Liver (tissue), 9 donors: ENCODE measurements around the gene LOXHD1. TPM values are rescaled to one million over a fixed set of nuclear protein-coding genes. Genes with fewer than 3 reads are reported as not detected.

Experiments used
- DNase-seq: peaks from one replicate; pipeline ENCODE4 v3.0.0-alpha.2; 2017; ENCODE audit warnings: low spot score
- H3K27ac ChIP-seq, 2 donors: one replicate each; pipeline ENCODE4 v1.7.0; 2013; ENCODE audit warnings: inconsistent platforms in 2 of 2, low read length in 2 of 2, control low read depth in 1 of 2, low read depth in 1 of 2, mild to moderate bottlenecking in 1 of 2
- H3K27me3 ChIP-seq, 4 donors: one replicate each; pipeline versions ENCODE4 v1.6.1 to v1.7.0; 2013; ENCODE audit warnings: low read length in 3 of 4, inconsistent platforms in 1 of 4, mild to moderate bottlenecking in 1 of 4, moderate library complexity in 1 of 4; ENCODE audit not compliant: control insufficient read depth in 4 of 4, insufficient read depth in 4 of 4
- H3K36me3 ChIP-seq, 4 donors: one replicate each; pipeline versions ENCODE4 v1.6.1 to v1.7.0; 2013; ENCODE audit warnings: low read length in 3 of 4, mild to moderate bottlenecking in 3 of 4, low read depth in 1 of 4, moderate library complexity in 1 of 4; ENCODE audit not compliant: control insufficient read depth in 4 of 4, insufficient read depth in 3 of 4
- H3K4me1 ChIP-seq, 4 donors: one replicate each; pipeline versions ENCODE4 v1.6.1 to v1.7.0; 2013; ENCODE audit warnings: low read length in 3 of 4, mild to moderate bottlenecking in 3 of 4, moderate library complexity in 1 of 4; ENCODE audit not compliant: control insufficient read depth in 4 of 4, insufficient read depth in 4 of 4
- H3K4me3 ChIP-seq, 3 donors: one replicate each; pipeline versions ENCODE4 v1.6.1 to v1.7.0; 2013; ENCODE audit warnings: low read length in 3 of 3, control low read depth in 1 of 3, low read depth in 1 of 3, mild to moderate bottlenecking in 1 of 3
- H3K9ac ChIP-seq, 2 donors: one replicate each; pipeline ENCODE4 v1.7.0; 2013; ENCODE audit warnings: low read length in 2 of 2, mild to moderate bottlenecking in 2 of 2, moderate library complexity in 2 of 2, control low read depth in 1 of 2, low read depth in 1 of 2
- H3K9me3 ChIP-seq, 4 donors: one replicate each; pipeline versions ENCODE4 v1.6.1 to v1.7.0; 2013; ENCODE audit warnings: low read length in 3 of 4; ENCODE audit not compliant: control insufficient read depth in 4 of 4
- EGR1 ChIP-seq, 2 donors: IDR thresholded peaks; 2 replicates each; pipeline ENCODE4 v1.6.1; 2016 to 2018; ENCODE audit warnings: antibody characterized with exemption in 2 of 2, low read depth in 2 of 2
- FOXA1 ChIP-seq: IDR thresholded peaks from 2 replicates; pipeline ENCODE4 v1.6.1; 2016; ENCODE audit warnings: antibody characterized with exemption
- FOXA2 ChIP-seq: IDR thresholded peaks from 2 replicates; pipeline ENCODE4 v1.6.1; 2016; ENCODE audit warnings: antibody characterized with exemption
- GABPA ChIP-seq, 2 donors: IDR thresholded peaks in 1 of 2; conservative IDR thresholded peaks in 1 of 2; 2 replicates each; pipeline ENCODE4 v1.6.1; 2016; ENCODE audit warnings: antibody characterized with exemption in 2 of 2, mild to moderate bottlenecking in 1 of 2, moderate library complexity in 1 of 2
- HNF4G ChIP-seq: IDR thresholded peaks from 2 replicates; pipeline ENCODE4 v1.6.1; 2016; ENCODE audit warnings: antibody characterized with exemption
- JUND ChIP-seq, 2 donors: IDR thresholded peaks; 2 replicates each; pipeline ENCODE4 v1.6.1; 2016; ENCODE audit warnings: antibody characterized with exemption in 2 of 2
- NR2F2 ChIP-seq: IDR thresholded peaks from 2 replicates; pipeline ENCODE4 v1.6.1; 2016; ENCODE audit warnings: antibody characterized with exemption
- RAD21 ChIP-seq, 2 donors: IDR thresholded peaks; 2 replicates each; pipeline ENCODE4 v1.6.1; 2016; ENCODE audit warnings: antibody characterized with exemption in 2 of 2, mild to moderate bottlenecking in 2 of 2
- SP1 ChIP-seq: IDR thresholded peaks from 2 replicates; pipeline ENCODE4 v1.6.1; 2018; ENCODE audit warnings: antibody characterized with exemption, mild to moderate bottlenecking
- TAF1 ChIP-seq: conservative IDR thresholded peaks from 2 replicates; pipeline ENCODE4 v1.6.1; 2016; ENCODE audit warnings: antibody characterized with exemption, mild to moderate bottlenecking
- YY1 ChIP-seq: IDR thresholded peaks from 2 replicates; pipeline ENCODE4 v1.6.1; 2016; ENCODE audit warnings: antibody characterized with exemption, mild to moderate bottlenecking
- WGBS: extraction: QIAGEN DNeasy Blood & Tissue Kit; methylation state at CpG from one replicate; pipeline ENCODE4 v1.1.7; 2013; 5-methylcytosine and 5-hydroxymethylcytosine counted together
- polyA plus RNA-seq, 2 donors: library from polyadenylated mRNA; stranded (reverse) in 1 of 2; unstranded in 1 of 2; fragments of 200-250 nt in 1 of 2; fragments of >200 nt in 1 of 2; fragmentation: Nextera tagmentation in 1 of 2; extraction: Ambion mirVana in 1 of 2; gene quantifications; one replicate each; pipeline versions ENCODE4 v1.2.1 to v1.2.3, GENCODE V29; 2013 to 2015
- total RNA-seq, 2 donors: library from RNA; depleted of rRNA; stranded (reverse); fragments of >200 nt; gene quantifications; one replicate each; pipeline ENCODE4 v1.2.3, GENCODE V29; 2014
- TF ChIP-seq, protein P1 (sequence below): IDR thresholded peaks from 2 replicates; pipeline ENCODE4 v1.6.1; 2016; ENCODE audit warnings: antibody characterized with exemption
- TF ChIP-seq, protein P2 (sequence below): IDR thresholded peaks from 2 replicates; pipeline ENCODE4 v1.6.1; 2016; ENCODE audit warnings: antibody characterized with exemption
- TF ChIP-seq, protein P3 (sequence below): IDR thresholded peaks from 2 replicates; pipeline ENCODE4 v1.6.1; 2016; ENCODE audit warnings: antibody characterized with exemption
- TF ChIP-seq, protein P4 (sequence below): IDR thresholded peaks from 2 replicates; pipeline ENCODE4 v1.6.1; 2016; ENCODE audit warnings: antibody characterized with exemption, mild to moderate bottlenecking
- donor health status: healthy.
- donor health status: healthy.
- donor health status: healthy.
- donor health status: healthy.
- donor health status: healthy.

LOXHD1 gene
- total and polyA plus RNA-seq, 4 donors: 0.09 to 0.25 TPM; not detected in 2

DNA sequence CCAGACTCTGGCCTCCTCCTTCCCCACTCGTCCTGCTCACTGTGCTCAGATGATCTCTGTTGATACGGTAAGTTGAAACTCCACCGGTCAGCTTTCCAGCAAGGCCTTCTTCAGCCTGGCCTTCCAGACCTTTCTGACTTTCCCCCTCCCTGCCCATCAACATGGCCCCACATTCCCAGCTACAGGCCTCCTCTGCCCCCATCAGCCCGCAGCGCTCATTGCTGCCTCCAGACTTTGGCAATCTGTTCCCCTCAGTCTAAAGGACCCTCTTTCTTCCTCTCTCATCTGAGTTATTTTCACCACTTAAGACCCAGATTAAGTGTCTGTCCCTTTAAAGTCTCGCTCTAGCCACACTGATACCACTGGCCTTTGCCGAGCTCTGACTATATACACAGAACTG lies 10.6 kb downstream of the LOXHD1 start:
- Histone ChIP-seq H3K4me3 (no peak overlapping the region), H3K4me1 (no peaks in the 10 kb centered on the region), H3K9ac (no peak overlapping the region), H3K27me3 (no peaks in the 10 kb centered on the region), H3K9me3 (no peaks in the 10 kb centered on the region), H3K27ac (no peak overlapping the region), H3K36me3 (no peaks in the 10 kb centered on the region)
- no peak for TF ChIP-seq HNF4G
- TF ChIP-seq RAD21 (IDR thresholded peaks at IDR 0.05): no peak
- TF ChIP-seq, protein P1, sequence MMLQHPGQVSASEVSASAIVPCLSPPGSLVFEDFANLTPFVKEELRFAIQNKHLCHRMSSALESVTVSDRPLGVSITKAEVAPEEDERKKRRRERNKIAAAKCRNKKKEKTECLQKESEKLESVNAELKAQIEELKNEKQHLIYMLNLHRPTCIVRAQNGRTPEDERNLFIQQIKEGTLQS: no peak
- no peak for TF ChIP-seq SP1
- TF ChIP-seq, protein P2, sequence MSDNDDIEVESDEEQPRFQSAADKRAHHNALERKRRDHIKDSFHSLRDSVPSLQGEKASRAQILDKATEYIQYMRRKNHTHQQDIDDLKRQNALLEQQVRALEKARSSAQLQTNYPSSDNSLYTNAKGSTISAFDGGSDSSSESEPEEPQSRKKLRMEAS: no peak
- TF ChIP-seq FOXA1: no peak
- no peak for TF ChIP-seq TAF1
- TF ChIP-seq NR2F2: no peak
- TF ChIP-seq FOXA2: no peak
- TF ChIP-seq, protein P3, sequence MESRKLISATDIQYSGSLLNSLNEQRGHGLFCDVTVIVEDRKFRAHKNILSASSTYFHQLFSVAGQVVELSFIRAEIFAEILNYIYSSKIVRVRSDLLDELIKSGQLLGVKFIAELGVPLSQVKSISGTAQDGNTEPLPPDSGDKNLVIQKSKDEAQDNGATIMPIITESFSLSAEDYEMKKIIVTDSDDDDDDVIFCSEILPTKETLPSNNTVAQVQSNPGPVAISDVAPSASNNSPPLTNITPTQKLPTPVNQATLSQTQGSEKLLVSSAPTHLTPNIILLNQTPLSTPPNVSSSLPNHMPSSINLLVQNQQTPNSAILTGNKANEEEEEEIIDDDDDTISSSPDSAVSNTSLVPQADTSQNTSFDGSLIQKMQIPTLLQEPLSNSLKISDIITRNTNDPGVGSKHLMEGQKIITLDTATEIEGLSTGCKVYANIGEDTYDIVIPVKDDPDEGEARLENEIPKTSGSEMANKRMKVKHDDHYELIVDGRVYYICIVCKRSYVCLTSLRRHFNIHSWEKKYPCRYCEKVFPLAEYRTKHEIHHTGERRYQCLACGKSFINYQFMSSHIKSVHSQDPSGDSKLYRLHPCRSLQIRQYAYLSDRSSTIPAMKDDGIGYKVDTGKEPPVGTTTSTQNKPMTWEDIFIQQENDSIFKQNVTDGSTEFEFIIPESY: no peak
- TF ChIP-seq, protein P4, sequence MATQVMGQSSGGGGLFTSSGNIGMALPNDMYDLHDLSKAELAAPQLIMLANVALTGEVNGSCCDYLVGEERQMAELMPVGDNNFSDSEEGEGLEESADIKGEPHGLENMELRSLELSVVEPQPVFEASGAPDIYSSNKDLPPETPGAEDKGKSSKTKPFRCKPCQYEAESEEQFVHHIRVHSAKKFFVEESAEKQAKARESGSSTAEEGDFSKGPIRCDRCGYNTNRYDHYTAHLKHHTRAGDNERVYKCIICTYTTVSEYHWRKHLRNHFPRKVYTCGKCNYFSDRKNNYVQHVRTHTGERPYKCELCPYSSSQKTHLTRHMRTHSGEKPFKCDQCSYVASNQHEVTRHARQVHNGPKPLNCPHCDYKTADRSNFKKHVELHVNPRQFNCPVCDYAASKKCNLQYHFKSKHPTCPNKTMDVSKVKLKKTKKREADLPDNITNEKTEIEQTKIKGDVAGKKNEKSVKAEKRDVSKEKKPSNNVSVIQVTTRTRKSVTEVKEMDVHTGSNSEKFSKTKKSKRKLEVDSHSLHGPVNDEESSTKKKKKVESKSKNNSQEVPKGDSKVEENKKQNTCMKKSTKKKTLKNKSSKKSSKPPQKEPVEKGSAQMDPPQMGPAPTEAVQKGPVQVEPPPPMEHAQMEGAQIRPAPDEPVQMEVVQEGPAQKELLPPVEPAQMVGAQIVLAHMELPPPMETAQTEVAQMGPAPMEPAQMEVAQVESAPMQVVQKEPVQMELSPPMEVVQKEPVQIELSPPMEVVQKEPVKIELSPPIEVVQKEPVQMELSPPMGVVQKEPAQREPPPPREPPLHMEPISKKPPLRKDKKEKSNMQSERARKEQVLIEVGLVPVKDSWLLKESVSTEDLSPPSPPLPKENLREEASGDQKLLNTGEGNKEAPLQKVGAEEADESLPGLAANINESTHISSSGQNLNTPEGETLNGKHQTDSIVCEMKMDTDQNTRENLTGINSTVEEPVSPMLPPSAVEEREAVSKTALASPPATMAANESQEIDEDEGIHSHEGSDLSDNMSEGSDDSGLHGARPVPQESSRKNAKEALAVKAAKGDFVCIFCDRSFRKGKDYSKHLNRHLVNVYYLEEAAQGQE: no peak
- no peak for DNase-seq
- 79% methylated on average over 7 of the region's 7 CpGs for WGBS

DNA sequence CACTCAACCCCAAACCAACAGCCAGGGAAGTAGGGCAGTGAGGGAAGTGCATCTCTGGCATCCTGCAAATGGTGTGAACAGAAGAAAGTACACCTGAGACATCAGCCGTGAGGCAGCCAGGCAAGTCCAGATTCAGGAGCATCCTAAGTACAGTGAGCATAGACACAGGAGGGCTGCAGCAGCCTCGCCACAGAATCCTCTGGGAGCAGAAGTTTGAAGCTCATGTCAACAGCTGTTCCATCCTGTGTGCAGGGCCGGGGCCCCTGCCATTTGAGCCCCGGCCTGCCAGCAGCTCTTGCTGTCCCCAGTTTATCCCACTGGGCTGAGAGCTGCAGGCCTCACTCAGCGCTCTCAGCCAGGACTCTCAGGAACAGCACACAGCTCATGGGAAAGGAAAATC lies 14.5 kb downstream of the LOXHD1 start:
- no peak overlapping the region for H3K27ac ChIP-seq
- WGBS: 69% methylated on average over 5 of the region's 5 CpGs
- H3K36me3 ChIP-seq: no peaks in the 10 kb centered on the region

DNA sequence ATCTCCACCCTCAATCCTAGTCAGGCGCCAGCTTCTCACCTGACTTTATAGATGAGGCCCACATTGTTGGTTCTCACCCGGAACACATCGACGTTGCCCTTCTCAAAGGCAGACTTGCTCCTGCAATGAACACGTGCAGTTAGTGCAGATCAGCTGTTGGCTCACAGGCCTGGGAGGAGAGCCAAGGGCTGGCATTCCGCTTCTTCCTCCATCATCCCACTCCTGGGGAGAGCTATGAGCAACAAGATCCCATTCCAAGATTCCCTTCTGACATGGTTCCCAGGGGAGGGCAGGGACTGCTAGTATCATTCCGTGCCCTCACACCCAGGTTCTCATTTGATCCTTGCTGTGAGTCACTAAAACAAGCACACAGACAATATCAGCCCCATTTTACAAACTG lies 15.1 kb downstream of the LOXHD1 start:
- no peaks in the 10 kb centered on the region for H3K36me3 ChIP-seq
- H3K4me1 ChIP-seq: no peaks in the 10 kb centered on the region
- 88% methylated on average over 7 of the region's 7 CpGs for WGBS
- H3K4me3 ChIP-seq: no peak overlapping the region
- H3K27me3 ChIP-seq: no peaks in the 10 kb centered on the region
- H3K9me3 ChIP-seq: no peaks in the 10 kb centered on the region
- no peak overlapping the region for H3K9ac ChIP-seq
- no peak for DNase-seq
- H3K27ac ChIP-seq: no peak overlapping the region
- no peak for TF ChIP-seq FOXA1
- no peak for TF ChIP-seq SP1
- TF ChIP-seq YY1: no peak
- TF ChIP-seq RAD21 (IDR thresholded peaks at IDR 0.05): no peak
- no peak for TF ChIP-seq GABPA (IDR thresholded peaks at IDR 0.05 in 1 of 2, conservative IDR thresholded peaks at IDR 0.05 in 1 of 2)
- TF ChIP-seq JUND (IDR thresholded peaks at IDR 0.05): no peak
- TF ChIP-seq, protein P4: no peak
- TF ChIP-seq, protein P2: no peak
- TF ChIP-seq HNF4G: no peak
- TF ChIP-seq EGR1 (IDR thresholded peaks at IDR 0.05; ENCODE audit: low read depth in 2 of 2): no peak

More for the DNA sequence above, 14.5 kb downstream of the LOXHD1 start:
- Histone ChIP-seq H3K9me3 (no peaks in the 10 kb centered on the region), H3K4me1 (no peaks in the 10 kb centered on the region), H3K4me3 (no peak overlapping the region), H3K27me3 (no peaks in the 10 kb centered on the region), H3K9ac (no peak overlapping the region)
- no peak for DNase-seq
- TF ChIP-seq EGR1 (IDR thresholded peaks at IDR 0.05; ENCODE audit: low read depth in 2 of 2) (no peak), HNF4G (no peak), GABPA (IDR thresholded peaks at IDR 0.05 in 1 of 2, conservative IDR thresholded peaks at IDR 0.05 in 1 of 2) (no peak), FOXA2 (no peak)
- TF ChIP-seq, protein P2: no peak
